HG03064 (cell line): ENCODE results near the gene PIEZO1.
A peak's percentile ranks its signal among the peaks of the same experiment; 100 is the strongest.

ENCODE experiments used
- ATAC-seq: cut with Tn5 transposase; IDR thresholded peaks from one replicate; pipeline ENCODE4 v1.9.1; 2021; ENCODE audit warnings: low read depth; ENCODE audit not compliant: unreplicated experiment

PIEZO1 gene

DNA sequence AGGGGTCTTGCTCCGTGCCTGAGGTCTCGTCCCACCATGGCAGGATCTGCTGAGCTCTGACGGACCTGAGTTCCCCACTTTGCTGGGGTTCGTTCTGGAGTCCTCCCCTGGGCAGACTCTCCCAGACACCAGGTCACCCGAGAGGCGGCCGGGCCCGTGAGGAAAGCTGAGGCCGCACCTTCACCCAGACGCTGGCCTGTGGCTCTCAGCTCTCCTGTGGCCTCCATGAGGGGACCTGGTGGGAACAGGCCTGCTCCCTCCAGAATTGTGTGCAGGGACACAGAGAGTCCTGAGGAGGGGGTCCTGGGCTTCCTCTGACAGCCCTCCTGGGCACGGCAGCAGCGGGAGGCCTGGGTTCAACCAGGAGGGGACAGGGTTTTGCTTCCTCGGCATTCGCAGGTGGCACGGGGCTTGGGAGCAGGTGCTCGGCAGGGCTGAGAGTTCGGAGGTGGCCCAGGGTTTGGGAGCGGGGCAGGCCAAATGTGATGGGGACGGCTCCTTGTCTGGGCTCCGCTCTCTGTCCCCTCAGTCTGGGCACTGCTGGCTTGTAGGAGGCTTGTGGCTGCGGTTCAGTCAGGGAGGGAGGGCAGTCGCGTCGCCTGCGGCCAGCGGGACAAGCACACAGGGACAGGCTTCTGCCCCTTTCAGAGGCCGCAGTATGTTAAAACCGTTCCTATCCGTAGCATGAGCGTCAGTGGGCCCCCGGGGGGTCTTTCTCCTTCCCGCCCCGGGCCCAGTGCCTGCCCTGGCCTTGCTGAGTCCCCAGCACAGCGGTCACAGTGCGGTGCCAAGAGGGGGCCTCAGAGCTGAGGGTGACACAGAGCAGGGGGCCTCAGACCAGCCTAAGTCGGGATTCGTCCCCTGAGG, 90.6 kb downstream of the PIEZO1 start:
- ATAC-seq = no peak

DNA sequence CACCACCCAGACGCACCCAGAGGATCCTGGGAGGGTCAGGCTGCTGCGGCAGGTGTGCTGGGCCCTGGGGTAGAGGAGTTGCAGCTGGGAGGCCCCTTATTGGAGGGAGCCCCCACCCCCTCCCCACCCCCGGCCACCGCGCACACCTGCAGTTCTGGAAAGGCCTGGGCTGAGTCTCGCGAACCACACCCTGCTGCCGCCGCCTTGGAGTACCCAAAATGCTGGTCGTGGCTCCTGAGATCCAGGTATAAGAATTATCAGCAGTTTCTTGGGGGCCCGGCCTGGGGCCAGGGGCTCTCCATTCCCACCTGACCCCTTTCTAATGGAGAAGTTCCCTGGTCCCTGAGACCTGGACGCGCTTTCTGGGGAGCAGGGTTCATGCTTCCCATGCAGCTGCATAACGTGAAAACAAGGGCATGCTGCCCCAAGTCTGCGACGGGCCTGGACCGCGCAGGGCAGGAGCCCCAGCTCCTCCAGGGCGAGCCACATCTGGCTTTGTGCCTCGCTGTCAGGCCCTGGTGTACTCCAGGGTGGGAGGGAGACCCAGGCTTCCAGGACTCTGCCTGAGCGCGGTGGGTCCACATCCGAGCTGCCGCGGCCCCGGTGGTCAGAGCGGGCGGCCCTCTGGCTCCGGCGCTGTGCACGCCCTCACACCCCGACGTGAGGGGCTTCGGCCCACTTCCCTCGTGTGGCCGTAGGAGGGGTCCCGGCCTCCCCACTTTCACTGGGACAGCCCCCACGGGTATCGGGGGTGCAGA, 91.4 kb downstream of the PIEZO1 start:
- no peak for ATAC-seq

DNA sequence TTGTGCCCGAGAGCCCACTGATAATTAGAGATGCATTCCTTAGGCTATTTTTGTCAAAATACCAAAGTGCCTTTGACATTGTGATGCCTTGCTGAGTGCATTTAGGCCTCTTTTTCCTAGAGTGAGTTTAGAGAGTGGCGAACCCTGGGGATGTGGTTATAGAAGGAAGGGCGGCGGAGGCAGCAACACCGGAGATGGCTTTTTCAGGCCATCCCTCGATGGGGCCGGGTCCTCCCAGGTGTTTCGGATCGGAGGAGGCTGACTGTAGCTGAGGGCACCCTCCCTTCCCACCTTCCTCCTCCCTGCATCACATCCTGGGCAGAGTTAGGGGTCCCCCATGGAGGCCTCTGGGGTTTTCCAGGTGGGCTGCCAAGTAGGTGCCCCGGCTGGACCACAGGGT, 92.2 kb downstream of the PIEZO1 start:
- no peak for ATAC-seq

DNA sequence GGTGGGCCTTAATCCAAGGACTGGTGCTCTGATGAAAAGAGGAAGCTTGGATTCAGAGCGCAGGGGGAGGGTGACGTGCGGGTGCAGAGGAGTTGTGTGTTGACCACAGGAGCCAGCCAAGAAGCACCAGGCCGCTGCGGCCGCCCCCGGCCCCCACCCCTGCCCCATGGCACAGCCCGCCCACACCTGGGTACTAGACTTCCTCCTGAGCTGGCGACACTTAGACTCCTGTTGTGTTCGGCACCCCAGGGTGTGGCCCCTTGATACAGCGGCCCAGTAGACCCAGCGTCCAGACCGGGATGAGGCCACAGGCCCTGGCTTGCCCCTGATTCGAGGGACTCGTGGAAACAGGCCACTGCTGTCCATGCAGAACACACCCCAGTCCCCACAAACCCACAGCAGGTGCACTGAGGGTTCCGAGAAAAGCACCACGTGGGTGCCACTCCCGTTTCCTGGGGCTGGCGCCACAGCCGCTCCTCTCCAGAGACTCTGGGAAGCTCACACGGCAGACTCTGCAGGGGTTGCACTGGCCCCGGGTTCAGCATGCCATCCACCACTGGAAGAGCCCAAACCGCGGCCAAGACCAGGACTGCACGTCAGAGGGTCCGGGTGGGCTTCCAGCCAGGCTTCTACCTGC, 93.0 kb downstream of the PIEZO1 start:
- no peak for ATAC-seq

DNA sequence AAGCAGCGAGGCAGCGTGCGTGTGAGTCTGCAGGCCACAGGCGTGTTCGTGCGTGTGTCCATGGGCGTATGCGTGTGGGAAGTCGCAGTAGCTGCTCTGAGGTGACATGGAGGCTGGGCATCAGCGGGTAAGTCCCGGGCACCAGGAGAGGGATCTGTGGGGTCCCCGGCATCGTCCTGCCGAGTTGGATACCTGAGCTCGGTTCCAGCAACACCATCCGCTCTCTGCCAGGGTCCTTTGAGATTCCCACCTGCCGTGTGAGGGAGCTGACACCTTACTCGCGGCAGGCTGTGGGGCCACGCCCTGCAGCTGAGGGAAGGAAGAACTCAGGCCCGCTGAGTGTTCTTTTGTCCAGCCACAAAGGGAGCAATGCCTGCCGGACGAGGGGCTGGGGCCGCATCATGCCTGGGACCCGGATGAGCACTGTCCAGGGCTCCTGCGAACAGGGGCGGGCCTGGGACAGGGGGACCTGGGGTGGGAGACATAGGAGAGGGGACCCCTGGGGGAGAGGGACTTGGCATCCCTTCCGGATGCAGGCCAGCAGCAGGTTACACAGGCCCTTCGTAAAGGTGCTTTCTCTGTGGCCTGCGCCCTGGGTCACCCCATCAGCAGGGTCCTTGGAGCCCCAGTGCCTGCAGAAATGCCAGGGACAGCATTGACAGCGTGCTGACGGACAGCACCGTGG, 93.7 kb downstream of the PIEZO1 start:
- ATAC-seq = no peak

DNA sequence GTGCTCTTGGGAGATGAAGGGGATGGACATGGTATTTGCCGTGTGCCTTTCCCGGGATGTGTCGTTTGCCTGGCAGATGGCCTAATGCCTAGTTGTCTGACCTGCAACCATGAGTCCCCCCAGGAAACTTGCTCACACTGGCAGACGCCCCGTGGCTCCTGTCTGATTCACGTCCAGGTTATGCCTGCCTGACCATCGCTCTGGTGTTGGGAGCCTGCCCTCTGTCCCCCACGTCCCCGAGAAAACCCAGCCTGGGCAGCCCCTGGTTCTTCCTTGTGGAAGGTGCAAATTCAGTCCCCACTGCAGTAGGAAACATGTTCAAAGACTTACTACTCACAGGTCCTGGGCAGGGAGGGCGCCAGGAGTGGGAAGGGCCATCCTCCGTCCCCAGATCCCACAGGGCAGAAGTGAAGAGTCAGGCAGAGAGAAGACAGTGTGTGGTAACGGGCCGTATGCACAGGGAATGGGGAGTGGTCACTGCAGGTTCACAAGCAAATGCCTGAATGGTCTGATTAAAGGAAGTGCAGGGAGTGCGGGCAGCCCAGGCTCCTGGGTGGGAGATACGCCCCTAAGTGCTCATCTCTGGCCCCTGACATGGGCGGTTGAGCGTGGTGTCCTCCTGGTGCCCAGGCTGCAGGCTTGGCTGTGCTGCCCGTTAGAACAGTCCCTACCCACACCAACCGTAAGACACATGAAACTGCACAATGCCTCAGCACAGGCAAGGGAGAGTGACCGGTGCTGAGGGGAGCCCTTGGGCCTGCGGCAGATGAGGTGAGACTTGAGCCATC, 94.5 kb downstream of the PIEZO1 start:
- no peak for ATAC-seq

DNA sequence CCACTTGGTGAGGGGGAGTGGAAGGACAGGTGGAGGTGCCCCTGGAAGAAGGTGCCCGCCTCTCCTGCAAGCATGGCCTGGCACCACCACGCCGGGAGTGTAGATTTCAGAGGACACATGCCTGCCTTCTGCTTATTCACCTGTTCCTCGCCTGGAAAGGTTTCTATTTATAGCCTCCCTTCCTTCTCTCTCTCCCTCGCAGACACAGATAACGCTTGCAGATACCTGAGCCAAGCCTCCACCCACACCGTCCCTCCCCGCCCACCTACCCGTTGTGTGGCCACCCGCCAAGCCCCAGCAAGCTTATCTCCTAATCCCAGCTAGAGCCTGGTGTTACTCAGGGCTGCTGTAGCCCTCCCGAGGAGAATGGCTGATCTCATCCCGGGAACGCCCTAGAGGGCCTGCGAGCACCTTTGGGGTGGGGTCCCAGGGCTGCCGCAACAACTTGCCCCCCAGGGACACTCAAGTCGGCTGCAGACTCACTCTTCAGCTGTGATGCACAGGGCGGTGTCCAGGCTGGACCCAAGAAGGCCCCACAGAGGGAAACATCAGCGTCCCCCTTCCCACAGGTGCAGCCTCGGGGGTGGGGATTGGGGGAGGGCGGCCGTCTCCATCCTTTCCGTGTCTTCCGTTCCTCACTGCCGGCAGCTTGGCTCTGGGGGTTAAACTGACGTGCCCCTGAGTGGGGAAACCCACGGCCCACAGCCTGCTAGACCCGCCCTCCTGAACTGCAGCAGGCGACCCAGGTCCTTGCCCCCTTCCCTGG, 96.8 kb downstream of the PIEZO1 start:
- ATAC-seq = no peak

DNA sequence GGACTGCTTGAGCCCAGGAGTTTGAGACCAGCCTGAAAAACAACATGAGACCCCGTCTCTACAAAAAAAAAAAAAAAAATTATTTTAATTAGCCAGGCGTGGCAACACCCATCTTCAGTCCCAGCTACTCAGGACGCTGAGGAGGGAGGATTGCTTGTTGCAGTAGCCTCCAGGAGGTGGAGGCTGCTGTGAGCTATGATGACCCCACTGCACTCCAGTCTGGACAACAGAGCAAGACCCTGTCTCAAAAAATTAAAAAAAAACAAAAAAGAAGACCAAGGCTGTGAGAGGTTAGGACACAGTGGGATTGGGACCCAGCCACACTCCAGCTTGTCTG, 97.4 kb downstream of the PIEZO1 start:
- ATAC-seq = no peak

DNA sequence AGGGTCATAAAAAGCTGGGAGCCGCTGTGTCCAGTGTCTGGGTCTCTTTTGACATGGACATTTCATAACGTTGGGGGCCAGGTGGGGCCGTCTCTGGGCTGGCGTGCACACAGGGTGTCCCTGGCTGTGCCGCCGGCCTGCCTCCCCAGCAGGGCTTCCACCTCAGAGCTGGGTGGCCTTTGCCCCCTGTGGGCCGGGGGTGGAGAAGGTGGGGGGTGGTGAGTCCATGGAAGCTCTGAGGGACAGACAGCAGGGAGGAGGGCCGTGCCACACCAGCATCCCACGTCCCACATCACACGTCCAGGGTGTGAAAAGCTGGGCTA, 97.8 kb downstream of the PIEZO1 start:
- no peak for ATAC-seq

DNA sequence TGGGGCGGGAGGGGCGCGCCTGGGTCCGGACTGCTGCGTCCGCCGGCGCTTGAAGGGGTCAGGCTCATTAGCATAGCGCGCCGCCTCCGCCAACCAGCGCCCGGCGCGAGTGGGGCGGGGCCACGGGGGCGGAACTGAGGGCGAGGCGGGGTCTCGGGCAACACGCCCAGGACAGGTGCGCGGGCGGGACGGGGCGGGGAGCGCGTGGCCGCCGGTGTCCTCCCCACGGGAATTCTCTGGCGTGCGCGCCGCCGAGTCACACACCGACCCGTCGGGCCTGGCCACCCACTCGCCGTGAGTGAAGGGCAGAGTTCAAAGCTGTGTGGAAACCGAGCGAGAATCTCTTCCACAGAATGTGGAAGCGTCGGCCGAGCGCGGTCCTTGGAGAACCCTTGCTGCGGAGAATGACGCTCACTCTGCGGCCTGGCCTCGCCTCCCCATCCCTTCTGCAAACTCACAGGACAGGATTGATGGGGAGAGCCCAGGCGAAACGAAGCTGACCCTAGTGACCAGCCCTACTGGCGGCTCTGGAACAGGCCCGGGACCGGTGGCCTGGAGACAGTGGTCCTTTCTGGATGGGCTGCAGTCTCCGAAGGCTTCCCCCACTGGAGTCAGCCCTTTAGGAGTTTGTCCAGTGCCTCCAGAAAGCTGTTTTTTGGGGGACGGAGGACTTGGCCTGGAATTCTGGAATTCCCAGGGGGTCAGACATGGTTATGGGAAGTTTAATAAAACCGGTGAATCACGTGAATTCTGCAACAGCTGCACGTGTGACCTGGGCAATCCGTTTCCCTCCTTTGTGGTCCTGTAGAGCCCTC, 98.4 kb downstream of the PIEZO1 start, which contains the start of gene SNAI3:
Gene SNAI3, minus strand, starts transcription at position 69 of the 815 bp plus-strand sequence. CDS start 101 bp downstream, outside the sequence.
- peak; percentile 48 for ATAC-seq

DNA sequence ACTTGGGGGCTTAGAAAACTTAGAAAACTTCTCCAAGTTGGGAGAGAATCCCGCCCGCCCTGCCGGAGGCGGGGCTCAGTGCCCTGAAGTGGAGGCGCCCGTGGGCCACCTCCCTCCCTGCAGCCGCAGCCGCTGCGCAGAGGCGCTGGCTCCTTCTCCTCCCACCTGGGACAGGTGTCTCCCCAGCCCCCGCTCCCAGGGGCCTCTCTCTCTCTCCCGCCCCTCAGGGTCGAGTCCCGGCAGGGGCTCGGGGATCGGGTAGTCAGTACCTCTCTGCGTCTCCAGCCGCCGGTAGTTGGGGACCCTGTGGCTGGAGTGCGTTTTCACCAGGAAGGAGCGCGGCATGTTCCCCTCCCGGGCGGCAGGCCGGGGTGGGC, 99.0 kb downstream of the PIEZO1 start:
- peak; percentile 9 for ATAC-seq

DNA sequence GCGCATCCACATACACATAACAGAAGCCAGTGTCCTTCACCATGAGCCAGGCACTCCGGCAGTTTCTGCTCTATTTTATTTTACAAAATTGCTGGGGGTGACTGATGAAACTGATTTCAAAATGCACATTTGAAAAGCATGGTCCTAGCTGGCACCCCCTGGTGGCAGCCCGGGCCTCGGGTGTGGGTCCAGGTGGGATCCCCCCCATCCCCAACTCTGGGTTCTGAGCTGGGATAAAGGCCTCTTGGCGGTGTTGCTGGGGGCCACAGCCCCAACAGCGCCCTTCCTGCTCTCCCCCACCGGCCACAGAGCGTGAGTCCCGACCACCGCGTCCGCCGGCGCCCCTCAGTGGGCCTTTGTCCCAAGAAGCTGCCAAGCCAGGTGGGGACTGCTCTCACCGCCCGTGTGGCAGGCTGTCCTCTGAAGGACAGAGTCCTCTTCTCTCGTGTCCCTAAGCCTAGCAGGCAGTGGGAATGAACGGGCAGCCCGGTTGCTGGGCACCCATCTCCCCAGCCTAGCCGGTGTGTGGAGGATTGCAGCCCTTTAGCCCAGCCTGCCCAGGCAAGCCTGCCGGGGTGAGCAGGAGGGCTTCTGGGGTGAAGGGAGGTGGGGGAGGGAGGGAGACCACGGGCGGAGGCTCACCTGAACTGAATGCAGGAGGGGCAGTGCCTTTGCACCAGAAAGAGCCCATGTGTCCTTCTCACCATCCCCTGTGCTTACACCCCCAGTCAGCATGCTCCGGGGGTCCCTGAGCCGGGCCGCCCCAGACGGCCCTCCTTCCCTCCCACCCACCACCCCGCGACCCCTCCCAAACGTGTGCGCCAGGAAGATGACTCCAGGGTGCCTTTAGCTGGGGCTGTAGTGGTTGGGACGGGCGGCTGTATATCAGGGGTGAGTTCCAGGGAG, 99.6 kb downstream of the PIEZO1 start:
- ATAC-seq = no peak

DNA sequence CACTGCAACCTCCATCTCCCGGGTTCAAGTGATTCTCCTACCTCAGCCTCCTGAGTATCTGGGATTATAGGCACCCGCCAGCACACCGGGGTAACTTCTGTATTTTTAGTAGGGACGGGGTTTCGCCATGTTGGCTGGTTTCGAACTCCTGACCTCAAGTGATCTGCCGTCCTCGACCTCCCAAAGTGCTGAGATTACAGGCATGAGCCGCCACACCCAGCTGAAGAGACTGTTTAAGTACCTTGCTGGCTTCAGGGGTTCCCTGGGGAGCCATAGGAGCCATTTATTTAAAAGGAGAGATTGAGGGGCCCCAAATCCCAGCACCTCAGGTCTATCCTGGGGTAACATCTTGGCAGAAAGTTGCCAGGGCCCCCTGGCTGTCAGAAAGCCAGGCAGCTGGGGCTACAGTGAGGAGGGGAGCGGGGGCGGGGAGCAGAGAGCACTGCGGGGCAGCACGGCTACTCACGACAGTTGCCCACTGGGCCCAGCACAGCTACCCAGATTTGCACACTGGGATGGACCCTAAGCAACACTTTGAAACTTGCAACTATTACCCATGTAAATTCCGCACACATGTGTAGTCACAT, 100.4 kb downstream of the PIEZO1 start:
- no peak for ATAC-seq

DNA sequence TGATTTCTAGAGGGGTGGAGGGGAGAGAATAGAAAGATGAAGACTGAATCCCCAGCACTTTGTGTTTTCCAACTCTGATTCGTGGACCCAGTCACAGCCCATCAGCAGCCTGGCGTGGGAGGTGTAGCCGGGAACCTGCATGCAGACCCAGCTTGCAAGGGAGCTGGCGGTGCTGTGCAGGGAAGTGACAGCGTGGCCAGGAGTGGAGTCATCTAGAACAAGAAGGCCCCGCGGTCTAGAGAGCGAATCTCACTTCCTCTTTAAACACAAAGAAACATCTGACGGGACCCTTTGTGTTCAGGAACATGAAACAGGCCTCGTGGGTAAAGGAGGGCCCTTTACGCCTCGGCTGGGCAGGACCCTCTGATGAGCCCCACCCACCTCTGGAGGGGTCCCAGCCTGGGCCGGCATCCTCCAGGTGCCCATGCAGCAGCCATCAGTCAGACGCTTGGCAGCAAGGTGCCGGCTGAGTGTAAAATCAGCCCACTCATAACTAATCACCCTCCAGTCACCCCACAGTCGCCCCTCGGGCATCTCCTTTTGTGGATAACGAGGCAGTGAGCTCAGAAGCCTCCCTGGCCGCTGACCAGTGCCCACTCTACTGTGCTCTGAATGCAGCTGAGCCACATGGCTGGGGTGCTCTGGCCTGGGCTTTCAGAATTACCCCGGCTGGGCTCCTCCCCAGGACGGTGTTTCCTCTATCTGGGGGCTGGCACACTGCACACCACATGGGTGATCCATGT, 103.1 kb downstream of the PIEZO1 start:
- peak; percentile 63 for ATAC-seq

DNA sequence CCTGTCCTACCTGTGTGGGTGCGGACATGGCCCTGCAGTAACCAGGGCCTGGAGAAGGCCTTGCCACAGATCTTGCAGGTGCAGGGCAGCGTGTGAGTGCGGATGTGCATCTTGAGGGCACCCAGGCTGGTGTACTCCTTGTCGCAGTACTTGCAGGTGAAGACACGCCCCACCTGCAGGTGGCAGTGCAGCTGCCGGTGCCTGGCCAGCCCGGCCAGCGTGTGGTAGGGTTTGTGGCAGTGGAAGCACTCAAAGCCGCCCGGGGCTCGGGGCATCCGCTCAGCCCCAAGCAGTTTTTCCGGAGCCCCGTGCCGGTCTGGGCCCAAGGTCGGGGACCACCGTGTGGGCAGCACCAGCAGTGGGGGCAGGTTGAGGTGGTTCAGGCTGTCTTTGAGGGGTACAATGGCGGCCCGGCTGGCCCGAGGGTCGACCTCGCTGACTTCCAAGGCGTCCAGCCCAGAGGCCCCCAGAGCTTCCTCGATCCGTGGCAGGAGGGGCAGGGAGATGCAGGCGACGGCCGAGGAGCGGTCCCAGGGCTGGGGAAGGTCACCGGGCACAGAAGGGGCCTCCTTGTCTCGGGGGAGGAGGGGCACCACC, 103.8 kb downstream of the PIEZO1 start:
- ATAC-seq = no peak

DNA sequence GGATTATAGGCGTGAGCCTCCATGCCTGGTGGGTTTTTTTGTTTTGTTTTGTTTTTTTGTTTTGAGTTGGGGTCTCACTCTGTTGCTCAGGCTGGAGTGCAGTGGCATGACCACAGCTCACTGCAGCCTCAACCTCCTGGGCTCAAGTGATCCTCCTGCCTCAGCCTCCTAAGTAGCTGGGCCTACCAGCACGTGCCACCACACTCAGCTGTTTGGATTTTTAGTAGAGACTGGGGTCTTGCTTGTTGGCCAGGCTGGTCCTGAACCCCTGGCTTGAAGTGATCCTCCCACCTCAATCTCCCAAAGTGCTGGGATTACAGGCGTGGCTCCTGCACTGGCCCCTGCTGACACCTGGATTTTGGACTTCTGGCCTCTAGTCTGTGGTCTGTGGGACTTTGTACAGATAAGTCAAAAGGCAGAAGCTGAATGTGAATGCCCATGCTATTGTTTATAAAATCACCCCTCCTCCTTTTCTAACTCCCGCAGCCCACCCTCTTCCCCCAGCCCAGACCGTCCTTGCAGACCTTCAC, 104.4 kb downstream of the PIEZO1 start:
- ATAC-seq = no peak
